ENCODE data around the gene NBAS. TPM values are rescaled to one million over a fixed set of nuclear protein-coding genes. Genes with fewer than 3 reads are reported as not detected.

The NBAS gene
- polyA plus RNA-seq, 1 donor (not counting 4 experiments of a cell fraction or from before 2014, with no cell fraction given): 27.9 TPM

DNA sequence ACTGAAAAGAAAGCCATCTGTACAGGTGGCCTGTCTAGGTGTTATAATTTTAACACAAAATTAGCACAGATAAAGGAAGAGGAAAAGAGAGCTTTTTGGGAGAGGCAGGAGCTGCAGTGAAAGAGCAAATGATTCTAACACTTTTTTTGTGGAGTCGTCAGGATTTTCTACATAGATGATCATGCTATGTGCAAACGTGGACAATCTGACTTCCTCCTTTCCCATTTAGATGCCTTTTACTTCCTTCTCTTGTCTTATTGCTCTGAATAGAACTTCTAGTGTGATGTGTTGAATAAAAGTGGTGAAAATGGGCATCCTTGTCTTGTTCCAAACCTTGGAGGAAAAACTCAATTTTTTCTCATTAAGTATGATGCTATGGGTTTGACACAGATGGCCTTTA is 334.5 kb downstream of the NBAS start:
- Histone ChIP-seq H3K79me2 (ENCODE audit: control insufficient read depth, insufficient read depth, low read length) (no peaks in the 10 kb centered on the region), H3K9ac (ENCODE audit: control insufficient read depth, extremely low read depth, insufficient read depth, low read length) (no peak overlapping the region), H3K27me3 (ENCODE audit: control insufficient read depth, extremely low read depth, insufficient read depth, low read length) (no peaks in the 10 kb centered on the region), H3K4me2 (ENCODE audit: control insufficient read depth, extremely low read depth, insufficient read depth, low read depth, low read length) (no peak overlapping the region), H3K4me1 (ENCODE audit: control insufficient read depth, extremely low read depth, insufficient read depth, low read length) (peaks cover 8% of the 10 kb centered on the region), H3K9me3 (ENCODE audit: control insufficient read depth, low read depth, low read length) (no peaks in the 10 kb centered on the region), H3K9me1 (ENCODE audit: control insufficient read depth, extremely low read depth, insufficient read depth, low read length) (no peaks in the 10 kb centered on the region), H3K4me3 (ENCODE audit: control insufficient read depth in 2 of 3, extremely low read depth in 1 of 3, insufficient read depth in 2 of 3, low read depth in 1 of 3, low read length in 3 of 3) (no peak overlapping the region), H2AFZ (ENCODE audit: control insufficient read depth, low read length) (no peak overlapping the region), H4K20me1 (ENCODE audit: control insufficient read depth, extremely low read depth, insufficient read depth, low read length) (no peaks in the 10 kb centered on the region), H3K36me3 (ENCODE audit: control insufficient read depth in 2 of 2, extremely low read depth in 1 of 2, insufficient read depth in 2 of 2, low read length in 2 of 2) (peaks cover 0 to 2% of the 10 kb centered on the region in 2 experiments), H3K27ac (ENCODE audit: control insufficient read depth, insufficient read depth, low read length) (no peak overlapping the region)
- TF ChIP-seq EZH2 (IDR thresholded peaks at IDR 0.05; ENCODE audit: low read length): no peak
- TF ChIP-seq, protein P1, sequence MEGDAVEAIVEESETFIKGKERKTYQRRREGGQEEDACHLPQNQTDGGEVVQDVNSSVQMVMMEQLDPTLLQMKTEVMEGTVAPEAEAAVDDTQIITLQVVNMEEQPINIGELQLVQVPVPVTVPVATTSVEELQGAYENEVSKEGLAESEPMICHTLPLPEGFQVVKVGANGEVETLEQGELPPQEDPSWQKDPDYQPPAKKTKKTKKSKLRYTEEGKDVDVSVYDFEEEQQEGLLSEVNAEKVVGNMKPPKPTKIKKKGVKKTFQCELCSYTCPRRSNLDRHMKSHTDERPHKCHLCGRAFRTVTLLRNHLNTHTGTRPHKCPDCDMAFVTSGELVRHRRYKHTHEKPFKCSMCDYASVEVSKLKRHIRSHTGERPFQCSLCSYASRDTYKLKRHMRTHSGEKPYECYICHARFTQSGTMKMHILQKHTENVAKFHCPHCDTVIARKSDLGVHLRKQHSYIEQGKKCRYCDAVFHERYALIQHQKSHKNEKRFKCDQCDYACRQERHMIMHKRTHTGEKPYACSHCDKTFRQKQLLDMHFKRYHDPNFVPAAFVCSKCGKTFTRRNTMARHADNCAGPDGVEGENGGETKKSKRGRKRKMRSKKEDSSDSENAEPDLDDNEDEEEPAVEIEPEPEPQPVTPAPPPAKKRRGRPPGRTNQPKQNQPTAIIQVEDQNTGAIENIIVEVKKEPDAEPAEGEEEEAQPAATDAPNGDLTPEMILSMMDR (optimal IDR thresholded peaks at IDR 0.05 in 1 of 3, IDR thresholded peaks at IDR 0.05 in 1 of 3, conservative IDR thresholded peaks at IDR 0.05 in 1 of 3; ENCODE audit: extremely low read depth in 1 of 3, insufficient read depth in 2 of 3, low read length in 3 of 3): no peak
- dilution Hi-C loops (cut with MboI; ENCODE audit: extremely low pct_ligation_motif_present, low sequenced_read_pairs): no loop called here
- DNase-seq (ENCODE audit: low read depth, low spot score): no peak
- no peak for FAIRE-seq

DNA sequence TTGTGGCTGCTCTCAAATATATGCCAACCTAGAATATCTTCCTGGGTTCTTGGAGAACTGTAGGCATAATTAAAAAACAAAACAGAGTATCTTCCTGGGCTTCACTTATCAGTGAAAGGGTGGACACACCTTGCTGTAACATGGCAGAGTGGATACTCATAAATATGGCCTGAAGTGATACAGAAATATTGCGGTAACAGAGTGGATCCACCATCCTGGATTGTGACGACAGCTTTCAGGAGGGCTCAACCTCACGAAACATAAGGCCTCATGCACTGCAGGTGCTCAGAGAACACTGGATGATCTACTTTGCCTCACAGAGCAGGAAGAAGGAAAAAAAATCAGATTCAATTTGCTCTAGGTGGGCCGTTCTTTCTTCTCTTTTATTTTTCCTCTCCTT is 336.0 kb downstream of the NBAS start:
- no peaks in the 10 kb centered on the region for H3K27me3 ChIP-seq (ENCODE audit: control insufficient read depth, extremely low read depth, insufficient read depth, low read length)
- H3K9me3 ChIP-seq (ENCODE audit: control insufficient read depth, low read depth, low read length): no peaks in the 10 kb centered on the region
- no peaks in the 10 kb centered on the region for H3K9me1 ChIP-seq (ENCODE audit: control insufficient read depth, extremely low read depth, insufficient read depth, low read length)
- H2AFZ ChIP-seq (ENCODE audit: control insufficient read depth, low read length): no peak overlapping the region
- dilution Hi-C loops (cut with MboI; ENCODE audit: extremely low pct_ligation_motif_present, low sequenced_read_pairs): no loop called here
- peak overlapping the region; percentile 55 for H3K27ac ChIP-seq (ENCODE audit: control insufficient read depth, insufficient read depth, low read length)
- H3K4me3 ChIP-seq (ENCODE audit: control insufficient read depth in 2 of 3, extremely low read depth in 1 of 3, insufficient read depth in 2 of 3, low read depth in 1 of 3, low read length in 3 of 3): no peak overlapping the region
- H4K20me1 ChIP-seq (ENCODE audit: control insufficient read depth, extremely low read depth, insufficient read depth, low read length): no peaks in the 10 kb centered on the region
- no peaks in the 10 kb centered on the region for H3K36me3 ChIP-seq (ENCODE audit: control insufficient read depth in 2 of 2, extremely low read depth in 1 of 2, insufficient read depth in 2 of 2, low read length in 2 of 2)
- DNase-seq (ENCODE audit: low read depth, low spot score) (no peak), FAIRE-seq (no peak)
- H3K4me1 ChIP-seq (ENCODE audit: control insufficient read depth, extremely low read depth, insufficient read depth, low read length): peaks cover 8% of the 10 kb centered on the region
- TF ChIP-seq, protein P1 (optimal IDR thresholded peaks at IDR 0.05 in 1 of 3, IDR thresholded peaks at IDR 0.05 in 1 of 3, conservative IDR thresholded peaks at IDR 0.05 in 1 of 3; ENCODE audit: extremely low read depth in 1 of 3, insufficient read depth in 2 of 3, low read length in 3 of 3): no peak
- TF ChIP-seq EZH2 (IDR thresholded peaks at IDR 0.05; ENCODE audit: low read length): no peak
- no peak overlapping the region for H3K9ac ChIP-seq (ENCODE audit: control insufficient read depth, extremely low read depth, insufficient read depth, low read length)
- no peak overlapping the region for H3K4me2 ChIP-seq (ENCODE audit: control insufficient read depth, extremely low read depth, insufficient read depth, low read depth, low read length)
- no peaks in the 10 kb centered on the region for H3K79me2 ChIP-seq (ENCODE audit: control insufficient read depth, insufficient read depth, low read length)

Data from keratinocyte (primary cell).